Retinal pigment epithelial cell (primary cell): ENCODE measurements around the gene PUM2.
"Not testable (repeated sequence)": the region's sequence is repeated elsewhere in the genome, so short reads cannot be mapped to it uniquely, and the experiment has no call there.

ENCODE experiments used
- DNase-seq: peaks from one replicate; pipeline ENCODE4 v3.0.0-alpha.2; 2010; ENCODE audit warnings: low read depth
- H3K4me3 ChIP-seq: 2 replicates; pipeline ENCODE4 v1.5.1; 2011; ENCODE audit warnings: mild to moderate bottlenecking, low read length, control low read depth, moderate library complexity
- CTCF ChIP-seq: conservative IDR thresholded peaks from 2 replicates; pipeline ENCODE4 v1.5.1; 2011; ENCODE audit warnings: low read depth, low read length, control low read depth, inconsistent platforms

The PUM2 gene

GRCh38 chr2:20236496-20236895, 114.1 kb downstream of the PUM2 start:
- no peak overlapping the region for H3K4me3 ChIP-seq
- no peak for TF ChIP-seq CTCF
- DNase-seq = no peak

GRCh38 chr2:20235655-20236305, 114.9 kb downstream of the PUM2 start:
- DNase-seq = no peak
- no peak overlapping the region for H3K4me3 ChIP-seq
- no peak for TF ChIP-seq CTCF

- not testable (repeated sequence) for H3K4me3 ChIP-seq, DNase-seq
These were observed 116.0 kb downstream of the PUM2 start for GRCh38 chr2:20234597-20234996.

- no peak for DNase-seq
- no peak overlapping the region for H3K4me3 ChIP-seq
- TF ChIP-seq CTCF = no peak
These were observed 117.8 kb downstream of the PUM2 start for GRCh38 chr2:20232837-20233207.

- TF ChIP-seq CTCF = no peak
- DNase-seq = no peak
- no peak overlapping the region for H3K4me3 ChIP-seq
These were observed 119.0 kb downstream of the PUM2 start for GRCh38 chr2:20231598-20232026.

GRCh38 chr2:20231159-20231558, 119.5 kb downstream of the PUM2 start:
- DNase-seq = no peak
- H3K4me3 ChIP-seq = no peak overlapping the region

GRCh38 chr2:20230114-20230425, 120.6 kb downstream of the PUM2 start:
- no peak for DNase-seq
- no peak overlapping the region for H3K4me3 ChIP-seq
- no peak for TF ChIP-seq CTCF

More at GRCh38 chr2:20231159-20231558, 119.5 kb downstream of the PUM2 start:
- TF ChIP-seq CTCF = no peak
